ENCODE measurements around the gene FAM174A.

DNA sequence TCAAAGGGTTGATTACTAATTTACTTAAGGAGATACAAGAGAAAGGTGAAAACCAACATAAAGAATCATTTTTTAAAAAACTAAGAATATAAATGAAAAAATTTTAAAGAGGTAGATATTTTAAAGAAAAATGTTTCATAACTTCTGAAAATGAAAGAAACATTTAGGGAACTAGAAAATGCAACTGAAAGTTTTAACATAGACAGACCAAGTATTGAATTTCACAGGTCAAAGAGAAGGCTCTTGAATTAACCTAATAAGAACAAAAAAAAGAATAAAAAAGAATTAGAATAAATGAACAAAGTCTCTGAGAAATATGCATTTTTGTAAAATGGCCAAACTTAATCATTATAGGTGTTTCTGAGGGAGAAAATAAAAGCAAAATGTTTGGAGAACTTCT lies 16.1 kb upstream of the FAM174A start:
- TF ChIP-seq, protein P1, sequence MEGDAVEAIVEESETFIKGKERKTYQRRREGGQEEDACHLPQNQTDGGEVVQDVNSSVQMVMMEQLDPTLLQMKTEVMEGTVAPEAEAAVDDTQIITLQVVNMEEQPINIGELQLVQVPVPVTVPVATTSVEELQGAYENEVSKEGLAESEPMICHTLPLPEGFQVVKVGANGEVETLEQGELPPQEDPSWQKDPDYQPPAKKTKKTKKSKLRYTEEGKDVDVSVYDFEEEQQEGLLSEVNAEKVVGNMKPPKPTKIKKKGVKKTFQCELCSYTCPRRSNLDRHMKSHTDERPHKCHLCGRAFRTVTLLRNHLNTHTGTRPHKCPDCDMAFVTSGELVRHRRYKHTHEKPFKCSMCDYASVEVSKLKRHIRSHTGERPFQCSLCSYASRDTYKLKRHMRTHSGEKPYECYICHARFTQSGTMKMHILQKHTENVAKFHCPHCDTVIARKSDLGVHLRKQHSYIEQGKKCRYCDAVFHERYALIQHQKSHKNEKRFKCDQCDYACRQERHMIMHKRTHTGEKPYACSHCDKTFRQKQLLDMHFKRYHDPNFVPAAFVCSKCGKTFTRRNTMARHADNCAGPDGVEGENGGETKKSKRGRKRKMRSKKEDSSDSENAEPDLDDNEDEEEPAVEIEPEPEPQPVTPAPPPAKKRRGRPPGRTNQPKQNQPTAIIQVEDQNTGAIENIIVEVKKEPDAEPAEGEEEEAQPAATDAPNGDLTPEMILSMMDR (IDR thresholded peaks at IDR 0.05; ENCODE audit: insufficient read depth, low read depth, low read length), result no peak
- no peak for TF ChIP-seq EZH2 (IDR thresholded peaks at IDR 0.05; ENCODE audit: insufficient read depth, low read length)

All from astrocyte (in vitro differentiated cells and primary cell).